IMR-90 (cell line): ENCODE measurements around the gene C1QTNF9B. TPM values are rescaled to one million over a fixed set of nuclear protein-coding genes. Genes with fewer than 3 reads are reported as not detected.
A peak's percentile ranks its signal among the peaks of the same experiment; 100 is the strongest.

Source experiments
- ATAC-seq: fragments of 200-7000 bp; cut with Tn5 transposase; 2 replicates; pipeline ENCODE4 v1.9.1; 2020; ENCODE audit warnings: low read depth, mild to moderate bottlenecking, moderate library complexity
- BruUV-seq: library from RNA; stranded (reverse); fragments of 400-500 nt; replicated peaks from 2 replicates; lab custom pipeline; 2021; lab: Mats Ljungman, UMichigan
- CTCF ChIA-PET: fragments of 300-600 bp; formaldehyde crosslinking; extraction: SDS; loops from one replicate; lab custom pipeline; 2021; ENCODE audit warnings: antibody characterized with exemption; lab: Yijun Ruan, JAX
- POLR2A ChIA-PET: fragments of 300-600 bp; sonication (Branson Sonifier 250); formaldehyde crosslinking; loops from one replicate; lab custom pipeline; 2022; ENCODE audit warnings: antibody characterized with exemption; ENCODE audit not compliant: unreplicated experiment; lab: Charles Lee
- DNase-seq: peaks from one replicate; pipeline ENCODE4 v3.0.0; 2013
- H2AFZ ChIP-seq: replicated peaks from 2 replicates; pipeline ENCODE3; 2013; ENCODE audit warnings: low read length, mild to moderate bottlenecking; ENCODE audit not compliant: poor library complexity
- H2AK5ac ChIP-seq: 2 replicates; pipeline ENCODE4 v1.6.1; 2013; ENCODE audit warnings: low read depth, low read length, inconsistent platforms
- H2AK9ac ChIP-seq: replicated peaks from 2 replicates; pipeline ENCODE3; 2013; ENCODE audit warnings: mild to moderate bottlenecking, low read depth, low read length, moderate library complexity; ENCODE audit not compliant: poor library complexity
- H2BK120ac ChIP-seq: 2 replicates; pipeline ENCODE4 v1.6.1; 2013; ENCODE audit warnings: low read depth, low read length, inconsistent platforms
- H2BK15ac ChIP-seq: 3 replicates; pipeline ENCODE4 v1.6.1; 2013; ENCODE audit warnings: low read depth, low read length, inconsistent platforms
- H2BK20ac ChIP-seq: 2 replicates; pipeline ENCODE4 v1.6.1; 2013; ENCODE audit warnings: low read depth, mild to moderate bottlenecking, inconsistent platforms, low read length, moderate library complexity
- H2BK5ac ChIP-seq: 2 replicates; pipeline ENCODE4 v1.6.1; 2013; ENCODE audit warnings: mild to moderate bottlenecking, low read depth, low read length, inconsistent platforms; ENCODE audit not compliant: poor library complexity, severe bottlenecking
- H3K14ac ChIP-seq: replicated peaks from 2 replicates; pipeline ENCODE4 v1.6.1; 2013; ENCODE audit warnings: low read depth, low read length, inconsistent platforms
- H3K18ac ChIP-seq: 2 replicates; pipeline ENCODE4 v1.6.1; 2013; ENCODE audit warnings: low read depth, low read length, control low read depth
- H3K23ac ChIP-seq: 2 replicates; pipeline ENCODE4 v1.6.1; 2013; ENCODE audit warnings: low read depth, low read length, inconsistent platforms
- H3K27ac ChIP-seq: 2 replicates; pipeline ENCODE4 v1.5.1; 2013; ENCODE audit warnings: mild to moderate bottlenecking, control low read depth, low read length; ENCODE audit not compliant: insufficient read depth
- H3K27me3 ChIP-seq: 2 replicates; pipeline ENCODE4 v1.6.1; 2013; ENCODE audit warnings: low read length; ENCODE audit not compliant: control insufficient read depth, insufficient read depth
- H3K36me3 ChIP-seq: 2 replicates; pipeline ENCODE4 v1.6.1; 2013; ENCODE audit warnings: low read length, mixed read lengths; ENCODE audit not compliant: control insufficient read depth, insufficient read depth
- H3K4ac ChIP-seq: 2 replicates; pipeline ENCODE4 v1.6.1; 2013; ENCODE audit warnings: low read depth, low read length, inconsistent platforms
- H3K4me1 ChIP-seq: 2 replicates; pipeline ENCODE4 v1.6.1; 2013; ENCODE audit warnings: low read length, mixed read lengths; ENCODE audit not compliant: control insufficient read depth, insufficient read depth
- H3K4me2 ChIP-seq: 2 replicates; pipeline ENCODE4 v1.6.1; 2013; ENCODE audit warnings: low read depth, mild to moderate bottlenecking, control low read depth, low read length, moderate library complexity
- H3K4me3 ChIP-seq: 2 replicates; pipeline ENCODE4 v1.5.1; 2013; ENCODE audit warnings: low read depth, mild to moderate bottlenecking, control low read depth, low read length, moderate library complexity; ENCODE audit not compliant: insufficient read depth
- H3K56ac ChIP-seq: 2 replicates; pipeline ENCODE4 v1.6.1; 2013; ENCODE audit warnings: low read length, inconsistent platforms; ENCODE audit not compliant: insufficient read depth; ENCODE audit errors: extremely low read depth
- H3K79me1 ChIP-seq, 2 experiments: 2 replicates each; pipeline ENCODE4 v1.6.1; 2013; ENCODE audit warnings: low read length in 2 of 2, inconsistent platforms in 1 of 2, low read depth in 1 of 2
- H3K9ac ChIP-seq: 2 replicates; pipeline ENCODE4 v1.6.1; 2013; ENCODE audit warnings: low read depth, low read length, control low read depth
- H3K9me1 ChIP-seq: 2 replicates; pipeline ENCODE4 v1.6.1; 2013; ENCODE audit warnings: low read length, inconsistent platforms; ENCODE audit not compliant: insufficient read depth
- H3K9me3 ChIP-seq: 2 replicates; pipeline ENCODE4 v1.6.1; 2013; ENCODE audit warnings: low read length; ENCODE audit not compliant: control insufficient read depth, insufficient read depth
- H4K20me1 ChIP-seq: 2 replicates; pipeline ENCODE4 v1.6.1; 2013; ENCODE audit warnings: low read length, inconsistent platforms; ENCODE audit not compliant: insufficient read depth
- H4K5ac ChIP-seq: 2 replicates; pipeline ENCODE4 v1.6.1; 2013; ENCODE audit warnings: mild to moderate bottlenecking, low read depth, low read length, control low read depth
- H4K8ac ChIP-seq, 2 experiments: 2 replicates each; pipeline ENCODE4 v1.6.1; 2013; ENCODE audit warnings: low read depth in 2 of 2, low read length in 2 of 2, control low read depth in 1 of 2, inconsistent platforms in 1 of 2
- H4K91ac ChIP-seq: 2 replicates; pipeline ENCODE4 v1.6.1; 2013; ENCODE audit warnings: low read depth, low read length, inconsistent platforms; ENCODE audit not compliant: insufficient read depth
- BHLHE40 ChIP-seq: fragments of 150-350 bp; IDR thresholded peaks from 2 replicates; pipeline ENCODE4 v1.6.1; 2016; ENCODE audit warnings: mild to moderate bottlenecking, low read depth, low read length
- CEBPB ChIP-seq: IDR thresholded peaks from 2 replicates; pipeline ENCODE4 v1.6.1; 2012; ENCODE audit warnings: low read depth, low read length, improper control_type of control experiment
- CHD1 ChIP-seq: IDR thresholded peaks from 2 replicates; pipeline ENCODE4 v1.6.1; 2012; ENCODE audit warnings: low read depth, low read length, improper control_type of control experiment
- FOS ChIP-seq: fragments of 150-350 bp; IDR thresholded peaks from 2 replicates; pipeline ENCODE4 v1.6.1; 2016; ENCODE audit warnings: low read depth, low read length
- MAFK ChIP-seq: IDR thresholded peaks from 2 replicates; pipeline ENCODE4 v1.6.1; 2012; ENCODE audit warnings: low read depth, low read length, improper control_type of control experiment
- MAZ ChIP-seq: IDR thresholded peaks from 2 replicates; pipeline ENCODE4 v1.6.1; 2012; ENCODE audit warnings: low read depth, mild to moderate bottlenecking, low read length, improper control_type of control experiment, moderate library complexity, borderline replicate concordance
- MXI1 ChIP-seq: IDR thresholded peaks from 2 replicates; pipeline ENCODE4 v1.6.1; 2012; ENCODE audit warnings: low read depth, mild to moderate bottlenecking, low read length, moderate library complexity, borderline replicate concordance
- NFE2L2 ChIP-seq: fragments of 150-350 bp; IDR thresholded peaks from 2 replicates; pipeline ENCODE4 v1.6.1; 2016; ENCODE audit warnings: low read depth, mild to moderate bottlenecking, low read length
- POLR2A ChIP-seq: IDR thresholded peaks from 2 replicates; pipeline ENCODE4 v1.6.1; 2012; ENCODE audit warnings: mild to moderate bottlenecking, low read depth, low read length
- RAD21 ChIP-seq: IDR thresholded peaks from 2 replicates; pipeline ENCODE4 v1.6.1; 2012; ENCODE audit warnings: low read length, improper control_type of control experiment
- RCOR1 ChIP-seq: IDR thresholded peaks from 2 replicates; pipeline ENCODE4 v1.6.1; 2012; ENCODE audit warnings: mild to moderate bottlenecking, low read length, improper control_type of control experiment; ENCODE audit not compliant: insufficient replicate concordance
- RFX5 ChIP-seq: IDR thresholded peaks from 2 replicates; pipeline ENCODE4 v1.8.0; 2012; ENCODE audit warnings: low read depth, mild to moderate bottlenecking, low read length, moderate library complexity
- SMC3 ChIP-seq: fragments of 150-350 bp; IDR thresholded peaks from 2 replicates; pipeline ENCODE4 v1.6.1; 2016; ENCODE audit warnings: low read depth, mild to moderate bottlenecking, antibody characterized with exemption, low read length, moderate library complexity
- USF2 ChIP-seq: fragments of 150-350 bp; IDR thresholded peaks from 2 replicates; pipeline ENCODE4 v1.6.1; 2017; ENCODE audit warnings: mild to moderate bottlenecking, antibody characterized with exemption, low read length, low read depth
- WGBS, 2 experiments: methylation state at CpG; one replicate each; pipeline versions ENCODE4 v1.1.5 to v1.1.7; 2013; ENCODE audit warnings: missing lambda C conversion rate in 2 of 2; ENCODE audit not compliant: insufficient read length in 1 of 2; ENCODE audit errors: extremely low coverage in 2 of 2; 5-methylcytosine and 5-hydroxymethylcytosine counted together
- dilution Hi-C: fragments of 300-500 bp; cut with HindIII; formaldehyde crosslinking; loops from one replicate; pipeline ENCODE4 v1.14.3; 2018; ENCODE audit warnings: low sequenced_read_pairs; ENCODE audit not compliant: unreplicated experiment
- in situ Hi-C: fragments of 300-500 bp; cut with MboI; formaldehyde crosslinking; loops from 3 replicates; pipeline ENCODE4 v1.14.3; 2019; ENCODE audit warnings: low sequenced_read_pairs, inconsistent platforms, mixed read lengths
- intact Hi-C: fragments of 100-400 bp; cut with micrococcal nuclease; formaldehyde crosslinking; loops from 2 replicates; pipeline ENCODE4 v1.10.0; 2022
- polyA plus RNA-seq, 3 experiments: library from polyadenylated mRNA; depleted of rRNA; stranded (reverse); fragments of >200 nt; gene quantifications; 2 replicates each; pipeline ENCODE4 v1.2.3, GENCODE V29; 2012; ENCODE audit warnings: low replicate concordance in 1 of 3
- total RNA-seq: library from RNA; depleted of rRNA; stranded (reverse); fragments of >200 nt; gene quantifications from 2 replicates; pipeline ENCODE4 v1.2.3, GENCODE V29; 2012
- TF ChIP-seq, protein P1 (sequence below): conservative IDR thresholded peaks from 2 replicates; pipeline ENCODE4 v1.5.1; 2012; ENCODE audit warnings: mild to moderate bottlenecking, low read depth, low read length, improper control_type of control experiment
- TF ChIP-seq, protein P2 (sequence below): fragments of 150-350 bp; IDR thresholded peaks from 2 replicates; pipeline ENCODE4 v1.6.1; 2016; ENCODE audit warnings: low read depth, mild to moderate bottlenecking, low read length, moderate library complexity, borderline replicate concordance

C1QTNF9B gene
- total and polyA plus RNA-seq, 2 of the 4 experiments (the other 2 are of a cell fraction): 0.72 to 1.1 TPM

DNA sequence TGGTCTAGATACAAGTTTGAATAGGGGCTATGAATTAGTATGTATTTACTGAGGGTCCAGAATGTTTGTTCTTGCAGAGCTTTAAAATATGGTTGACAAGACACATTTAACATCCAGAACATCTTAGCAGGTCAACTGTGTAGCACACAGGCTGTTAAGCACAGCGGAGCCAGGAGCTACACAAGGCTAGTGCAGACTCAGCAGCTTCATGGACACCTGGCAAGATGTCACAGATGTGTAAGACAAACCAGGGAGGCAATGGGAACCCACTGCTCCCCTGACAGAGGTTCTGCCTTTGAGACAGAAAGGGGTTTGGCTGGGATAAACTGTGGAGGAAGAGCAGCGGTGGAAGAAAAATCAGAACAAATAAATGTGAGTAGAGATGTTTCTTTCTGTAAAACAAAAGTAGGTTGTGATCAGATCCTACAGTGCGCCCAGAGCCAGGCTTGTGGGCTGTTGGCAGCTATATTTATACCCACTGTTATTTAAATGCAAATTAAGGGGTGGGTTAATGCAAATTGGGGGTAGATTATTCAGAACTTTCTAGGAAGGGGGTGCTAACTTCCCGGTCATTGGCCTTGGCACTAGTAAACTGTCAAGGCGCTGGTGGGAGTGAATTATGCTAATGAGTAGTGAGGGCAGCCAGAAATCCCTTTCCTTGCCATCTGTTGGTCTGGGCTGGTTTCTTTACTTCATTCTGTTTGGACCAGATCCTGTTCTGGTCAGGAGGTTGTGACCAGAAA is 41.1 kb downstream of the C1QTNF9B start:
- no peak overlapping the region for H2AK5ac ChIP-seq
- no peak overlapping the region for H3K56ac ChIP-seq
- WGBS, 2 experiments: 50% methylated on average over 1 of the region's 5 CpGs; no CpG with 5 or more reads in 1 of the 2 experiments
- H3K23ac ChIP-seq: no peak overlapping the region
- H2BK5ac ChIP-seq: no peak overlapping the region
- no peak overlapping the region for H2BK15ac ChIP-seq
- no peak overlapping the region for H4K5ac ChIP-seq
- H3K9me1 ChIP-seq: peaks cover 6% of the 10 kb centered on the region
- POLR2A ChIA-PET: no interaction called here
- H4K91ac ChIP-seq: no peak overlapping the region
- dilution Hi-C loops: no loop called here
- no peaks in the 10 kb centered on the region for H3K79me1 ChIP-seq
- H4K8ac ChIP-seq: no peak overlapping the region
- BruUV-seq: no TSS peak
- H3K4ac ChIP-seq: no peak overlapping the region
- intact Hi-C loops: no loop called here
- no peak for DNase-seq
- H3K27me3 ChIP-seq: no peaks in the 10 kb centered on the region
- ATAC-seq: no peak
- H3K9ac ChIP-seq: no peak overlapping the region
- CTCF ChIA-PET: no interaction called here
- in situ Hi-C loops: no loop called here
- H3K14ac ChIP-seq: no peak overlapping the region
- H2AFZ ChIP-seq: peak overlapping the region; percentile 29
- no peaks in the 10 kb centered on the region for H4K20me1 ChIP-seq
- peaks cover 7% of the 10 kb centered on the region; the same call in 1 of the 2 replicates for H3K4me1 ChIP-seq
- H3K4me2 ChIP-seq: no peak overlapping the region
- H2AK9ac ChIP-seq: no peak overlapping the region
- H2BK120ac ChIP-seq: no peak overlapping the region
- no peak overlapping the region for H3K4me3 ChIP-seq
- TF ChIP-seq RAD21 (no peak), USF2 (no peak), RCOR1 (no peak), CEBPB (no peak), MXI1 (no peak), CHD1 (no peak), POLR2A (no peak), RFX5 (no peak), MAZ (no peak), MAFK (no peak), SMC3 (no peak), FOS (no peak), BHLHE40 (no peak), NFE2L2 (no peak)
- TF ChIP-seq, protein P1, sequence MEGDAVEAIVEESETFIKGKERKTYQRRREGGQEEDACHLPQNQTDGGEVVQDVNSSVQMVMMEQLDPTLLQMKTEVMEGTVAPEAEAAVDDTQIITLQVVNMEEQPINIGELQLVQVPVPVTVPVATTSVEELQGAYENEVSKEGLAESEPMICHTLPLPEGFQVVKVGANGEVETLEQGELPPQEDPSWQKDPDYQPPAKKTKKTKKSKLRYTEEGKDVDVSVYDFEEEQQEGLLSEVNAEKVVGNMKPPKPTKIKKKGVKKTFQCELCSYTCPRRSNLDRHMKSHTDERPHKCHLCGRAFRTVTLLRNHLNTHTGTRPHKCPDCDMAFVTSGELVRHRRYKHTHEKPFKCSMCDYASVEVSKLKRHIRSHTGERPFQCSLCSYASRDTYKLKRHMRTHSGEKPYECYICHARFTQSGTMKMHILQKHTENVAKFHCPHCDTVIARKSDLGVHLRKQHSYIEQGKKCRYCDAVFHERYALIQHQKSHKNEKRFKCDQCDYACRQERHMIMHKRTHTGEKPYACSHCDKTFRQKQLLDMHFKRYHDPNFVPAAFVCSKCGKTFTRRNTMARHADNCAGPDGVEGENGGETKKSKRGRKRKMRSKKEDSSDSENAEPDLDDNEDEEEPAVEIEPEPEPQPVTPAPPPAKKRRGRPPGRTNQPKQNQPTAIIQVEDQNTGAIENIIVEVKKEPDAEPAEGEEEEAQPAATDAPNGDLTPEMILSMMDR: no peak
- TF ChIP-seq, protein P2, sequence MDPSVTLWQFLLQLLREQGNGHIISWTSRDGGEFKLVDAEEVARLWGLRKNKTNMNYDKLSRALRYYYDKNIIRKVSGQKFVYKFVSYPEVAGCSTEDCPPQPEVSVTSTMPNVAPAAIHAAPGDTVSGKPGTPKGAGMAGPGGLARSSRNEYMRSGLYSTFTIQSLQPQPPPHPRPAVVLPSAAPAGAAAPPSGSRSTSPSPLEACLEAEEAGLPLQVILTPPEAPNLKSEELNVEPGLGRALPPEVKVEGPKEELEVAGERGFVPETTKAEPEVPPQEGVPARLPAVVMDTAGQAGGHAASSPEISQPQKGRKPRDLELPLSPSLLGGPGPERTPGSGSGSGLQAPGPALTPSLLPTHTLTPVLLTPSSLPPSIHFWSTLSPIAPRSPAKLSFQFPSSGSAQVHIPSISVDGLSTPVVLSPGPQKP: no peak
- no peaks in the 10 kb centered on the region for H3K9me3 ChIP-seq
- H2BK20ac ChIP-seq: no peak overlapping the region; the same call in 1 of the 2 replicates
- no peak overlapping the region for H3K27ac ChIP-seq
- H3K18ac ChIP-seq: no peak overlapping the region
- H3K36me3 ChIP-seq: peaks cover 10% of the 10 kb centered on the region
